Keratinocyte (primary cell): ENCODE results near the gene TNRC18. TPM values are rescaled to one million over a fixed set of nuclear protein-coding genes. Genes with fewer than 3 reads are reported as not detected.

Experiments
- DNase-seq: peaks from one replicate; pipeline ENCODE4 v3.0.0-alpha.2; 2011; ENCODE audit warnings: low read depth, missing footprints, low spot score
- FAIRE-seq: peaks from 2 replicates; lab custom pipeline; 2011; peaks lifted over from hg19 to GRCh38; lab: Jason Lieb, UNC
- H2AFZ ChIP-seq: 2 replicates; pipeline ENCODE4 v1.6.0; 2012; ENCODE audit warnings: low read length, control low read depth, inconsistent platforms; ENCODE audit not compliant: control insufficient read depth
- H3K27ac ChIP-seq: 2 replicates; pipeline ENCODE4 v1.5.1; 2011; ENCODE audit warnings: low read length; ENCODE audit not compliant: control insufficient read depth, insufficient read depth
- H3K27me3 ChIP-seq: 3 replicates; pipeline ENCODE4 v1.6.0; 2011; ENCODE audit warnings: low read length; ENCODE audit not compliant: control insufficient read depth, insufficient read depth; ENCODE audit errors: extremely low read depth
- H3K36me3 ChIP-seq, 2 experiments: 2 replicates in 1 of 2; 3 replicates in 1 of 2; pipeline ENCODE4 v1.5.1; 2011; ENCODE audit warnings: low read length in 2 of 2, mild to moderate bottlenecking in 1 of 2; ENCODE audit not compliant: control insufficient read depth in 2 of 2, insufficient read depth in 2 of 2; ENCODE audit errors: extremely low read depth in 1 of 2
- H3K4me1 ChIP-seq: 3 replicates; pipeline ENCODE4 v1.5.1; 2011; ENCODE audit warnings: low read length; ENCODE audit not compliant: control insufficient read depth, insufficient read depth; ENCODE audit errors: extremely low read depth
- H3K4me2 ChIP-seq: 3 replicates; pipeline ENCODE4 v1.6.0; 2011; ENCODE audit warnings: low read depth, low read length; ENCODE audit not compliant: control insufficient read depth, insufficient read depth; ENCODE audit errors: extremely low read depth
- H3K4me3 ChIP-seq, 3 experiments: fragments of 200-600 bp in 1 of 3; sonication (generic) in 1 of 3; 2 replicates in 2 of 3; 3 replicates in 1 of 3; pipeline ENCODE4 v1.5.1; 2011 to 2016; ENCODE audit warnings: low read length in 3 of 3, mild to moderate bottlenecking in 3 of 3, control low read depth in 2 of 3, inconsistent platforms in 1 of 3, low read depth in 1 of 3, mixed read lengths in 1 of 3, mixed run types in 1 of 3, moderate library complexity in 1 of 3; ENCODE audit not compliant: control insufficient read depth in 2 of 3, insufficient read depth in 2 of 3; ENCODE audit errors: extremely low read depth in 1 of 3
- H3K79me2 ChIP-seq: 2 replicates; pipeline ENCODE4 v1.6.0; 2012; ENCODE audit warnings: low read length; ENCODE audit not compliant: control insufficient read depth, insufficient read depth
- H3K9ac ChIP-seq: 3 replicates; pipeline ENCODE4 v1.6.0; 2011; ENCODE audit warnings: low read length; ENCODE audit not compliant: control insufficient read depth, insufficient read depth; ENCODE audit errors: extremely low read depth
- H3K9me1 ChIP-seq: 3 replicates; pipeline ENCODE4 v1.6.0; 2011; ENCODE audit warnings: low read length; ENCODE audit not compliant: control insufficient read depth, insufficient read depth; ENCODE audit errors: extremely low read depth
- H3K9me3 ChIP-seq: 2 replicates; pipeline ENCODE4 v1.5.1; 2012; ENCODE audit warnings: low read depth, low read length; ENCODE audit not compliant: control insufficient read depth
- H4K20me1 ChIP-seq: 3 replicates; pipeline ENCODE4 v1.6.0; 2011; ENCODE audit warnings: low read length; ENCODE audit not compliant: control insufficient read depth, insufficient read depth; ENCODE audit errors: extremely low read depth
- EZH2 ChIP-seq: IDR thresholded peaks from one replicate; pipeline ENCODE4 v1.6.1; 2012; ENCODE audit warnings: inconsistent platforms, mild to moderate bottlenecking, low read length, moderate library complexity
- dilution Hi-C: fragments of 300-500 bp; cut with MboI; formaldehyde crosslinking; loops from one replicate; pipeline ENCODE4 v1.7.0; 2020; ENCODE audit warnings: low sequenced_read_pairs; ENCODE audit not compliant: extremely low pct_ligation_motif_present
- polyA plus RNA-seq, 5 experiments: library from polyadenylated mRNA; depleted of rRNA in 3 of 5; stranded (reverse) in 3 of 5; stranded (forward) in 1 of 5; unstranded in 1 of 5; fragments of >200 nt; gene quantifications; 1 replicate in 1 of 5; 2 replicates in 3 of 5; 3 replicates in 1 of 5; pipeline versions ENCODE4 v1.2.1 to v1.2.3, GENCODE V29; 2011 to 2012; ENCODE audit warnings: missing spikeins in 2 of 5, low read depth in 1 of 5, low replicate concordance in 1 of 5
- TF ChIP-seq, protein P1 (sequence below), 3 experiments: IDR thresholded peaks in 1 of 3; conservative IDR thresholded peaks in 1 of 3; optimal IDR thresholded peaks in 1 of 3; 2 replicates in 2 of 3; 3 replicates in 1 of 3; pipeline versions ENCODE3 to v1.5.1; 2011; ENCODE audit warnings: low read length in 3 of 3, mild to moderate bottlenecking in 3 of 3, moderate library complexity in 2 of 3, control low read depth in 1 of 3, inconsistent platforms in 1 of 3; ENCODE audit not compliant: insufficient read depth in 2 of 3; ENCODE audit errors: extremely low read depth in 1 of 3

TNRC18 gene
- polyA plus RNA-seq, 1 donor (not counting 4 experiments of a cell fraction or from before 2014, with no cell fraction given), result 13.2 TPM

DNA sequence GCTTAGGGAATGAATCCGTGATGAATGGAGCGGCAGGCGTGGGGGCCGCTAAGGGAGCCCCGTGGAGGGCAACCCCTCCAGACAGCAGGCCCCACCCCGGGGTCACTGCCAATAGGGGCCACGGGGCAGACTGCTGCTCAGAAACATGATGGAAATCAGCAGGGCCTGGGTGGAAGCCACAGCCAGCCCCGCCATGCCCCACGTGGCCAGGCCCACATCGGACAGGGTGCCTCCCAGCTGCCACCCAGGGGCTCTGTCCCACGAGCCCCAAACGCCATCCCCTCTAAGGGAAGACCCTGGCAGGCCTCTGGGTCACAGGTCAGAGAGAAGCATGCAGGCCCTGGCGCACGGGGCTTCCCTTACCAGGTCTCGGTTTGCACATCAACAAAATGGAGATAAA lies 28.4 kb downstream of the TNRC18 start:
- H3K4me1 ChIP-seq, result peaks cover 11% of the 10 kb centered on the region
- H3K4me3 ChIP-seq, result peak overlapping the region in 1 of 3 experiments; percentile 49
- H3K27ac ChIP-seq, result no peak overlapping the region
- H3K36me3 ChIP-seq, result peaks cover 17 to 23% of the 10 kb centered on the region in 2 experiments
- no peaks in the 10 kb centered on the region for H3K27me3 ChIP-seq
- H3K79me2 ChIP-seq, result peaks cover 63% of the 10 kb centered on the region
- H4K20me1 ChIP-seq, result no peaks in the 10 kb centered on the region
- dilution Hi-C loops, result no loop called here
- peak overlapping the region; percentile 28 for H3K9ac ChIP-seq
- no peak for FAIRE-seq
- H3K9me1 ChIP-seq, result no peaks in the 10 kb centered on the region
- no peak overlapping the region for H2AFZ ChIP-seq
- DNase-seq, result no peak
- peak overlapping the region; percentile 48 for H3K4me2 ChIP-seq
- no peaks in the 10 kb centered on the region for H3K9me3 ChIP-seq
- TF ChIP-seq, protein P1, sequence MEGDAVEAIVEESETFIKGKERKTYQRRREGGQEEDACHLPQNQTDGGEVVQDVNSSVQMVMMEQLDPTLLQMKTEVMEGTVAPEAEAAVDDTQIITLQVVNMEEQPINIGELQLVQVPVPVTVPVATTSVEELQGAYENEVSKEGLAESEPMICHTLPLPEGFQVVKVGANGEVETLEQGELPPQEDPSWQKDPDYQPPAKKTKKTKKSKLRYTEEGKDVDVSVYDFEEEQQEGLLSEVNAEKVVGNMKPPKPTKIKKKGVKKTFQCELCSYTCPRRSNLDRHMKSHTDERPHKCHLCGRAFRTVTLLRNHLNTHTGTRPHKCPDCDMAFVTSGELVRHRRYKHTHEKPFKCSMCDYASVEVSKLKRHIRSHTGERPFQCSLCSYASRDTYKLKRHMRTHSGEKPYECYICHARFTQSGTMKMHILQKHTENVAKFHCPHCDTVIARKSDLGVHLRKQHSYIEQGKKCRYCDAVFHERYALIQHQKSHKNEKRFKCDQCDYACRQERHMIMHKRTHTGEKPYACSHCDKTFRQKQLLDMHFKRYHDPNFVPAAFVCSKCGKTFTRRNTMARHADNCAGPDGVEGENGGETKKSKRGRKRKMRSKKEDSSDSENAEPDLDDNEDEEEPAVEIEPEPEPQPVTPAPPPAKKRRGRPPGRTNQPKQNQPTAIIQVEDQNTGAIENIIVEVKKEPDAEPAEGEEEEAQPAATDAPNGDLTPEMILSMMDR (optimal IDR thresholded peaks at IDR 0.05 in 1 of 3, IDR thresholded peaks at IDR 0.05 in 1 of 3, conservative IDR thresholded peaks at IDR 0.05 in 1 of 3; ENCODE audit: extremely low read depth in 1 of 3, insufficient read depth in 2 of 3, low read length in 3 of 3), result no peak
- no peak for TF ChIP-seq EZH2

DNA sequence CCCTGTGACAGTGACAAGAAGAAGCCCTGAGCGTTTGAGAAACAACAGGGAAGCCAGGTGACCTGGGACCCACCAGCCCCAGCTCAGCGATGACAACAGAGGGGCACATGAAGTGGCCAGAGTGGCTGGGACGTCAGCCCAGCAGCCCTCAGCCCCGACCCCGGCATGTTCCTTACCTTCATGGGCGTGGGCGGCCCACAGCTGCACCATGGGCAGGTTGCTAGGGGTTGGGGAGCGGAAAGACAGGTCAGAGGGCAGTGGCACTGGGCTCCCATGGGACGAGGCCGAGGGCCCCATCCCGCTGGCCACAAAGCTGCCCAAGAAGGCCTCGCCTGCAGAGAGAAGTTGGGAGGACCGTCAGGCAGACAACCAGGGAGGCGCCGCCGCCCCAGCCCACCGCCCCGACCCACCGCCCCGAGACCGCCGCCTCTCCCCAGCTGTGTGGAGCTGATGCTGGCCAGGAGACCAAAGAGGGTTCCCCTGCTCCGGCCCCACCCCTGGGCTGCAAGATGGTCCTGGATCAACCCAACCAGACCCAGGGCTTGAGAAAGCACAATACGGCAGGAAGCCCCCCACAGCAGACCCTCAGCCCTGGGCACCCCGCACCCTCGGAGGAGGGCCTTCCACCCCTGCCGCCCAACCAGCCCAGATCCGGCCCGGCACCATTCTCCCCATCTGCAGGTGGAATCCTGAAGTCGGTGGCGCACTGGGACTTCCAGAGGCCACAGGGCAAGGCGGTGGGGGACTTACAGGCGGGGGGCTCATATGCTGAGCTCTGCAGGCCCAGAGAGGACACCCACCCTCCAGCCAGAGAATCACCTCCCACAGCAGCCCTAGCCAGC lies 29.1 kb downstream of the TNRC18 start:
- dilution Hi-C loops, result no loop called here
- H3K36me3 ChIP-seq, result peaks cover 19 to 28% of the 10 kb centered on the region in 2 experiments

More for the DNA sequence above, 29.1 kb downstream of the TNRC18 start:
- no peaks in the 10 kb centered on the region for H3K9me3 ChIP-seq
- H3K9ac ChIP-seq, result peak overlapping the region; percentile 28
- H2AFZ ChIP-seq, result no peak overlapping the region
- H4K20me1 ChIP-seq, result no peaks in the 10 kb centered on the region
- peaks cover 11% of the 10 kb centered on the region for H3K4me1 ChIP-seq
- H3K27ac ChIP-seq, result no peak overlapping the region
- H3K9me1 ChIP-seq, result no peaks in the 10 kb centered on the region
- H3K4me2 ChIP-seq, result no peak overlapping the region
- TF ChIP-seq EZH2, result no peak
- TF ChIP-seq, protein P1 (optimal IDR thresholded peaks at IDR 0.05 in 1 of 3, IDR thresholded peaks at IDR 0.05 in 1 of 3, conservative IDR thresholded peaks at IDR 0.05 in 1 of 3; ENCODE audit: extremely low read depth in 1 of 3, insufficient read depth in 2 of 3, low read length in 3 of 3), result no peak
- FAIRE-seq, result no peak
- no peak overlapping the region for H3K4me3 ChIP-seq
- no peak for DNase-seq
- peaks cover 69% of the 10 kb centered on the region for H3K79me2 ChIP-seq
- no peaks in the 10 kb centered on the region for H3K27me3 ChIP-seq
